Pancreas (tissue), 10 donors: ENCODE results near the gene TES. TPM values are rescaled to one million over a fixed set of nuclear protein-coding genes. Genes with fewer than 3 reads are reported as not detected.
A peak's percentile ranks its signal among the peaks of the same experiment; 100 is the strongest.

Experiments
- ATAC-seq, 4 donors: fragments of 200-7000 bp; cut with Tn5 transposase; one replicate each; pipeline versions ENCODE4 v1.8.0 to v1.9.1; 2020; ENCODE audit warnings: mild to moderate bottlenecking in 4 of 4, moderate library complexity in 4 of 4
- DNase-seq, 6 donors: peaks; one replicate each; pipeline ENCODE4 v3.0.0-alpha.2; 2020
- FAIRE-seq: peaks from 2 replicates; lab custom pipeline; 2012; peaks lifted over from hg19 to GRCh38; lab: Jason Lieb, UNC
- H3K27ac ChIP-seq, 4 donors: fragments of 200-600 bp; sonication (generic); 1 replicate in 3 of 4; 2 replicates in 1 of 4; pipeline versions ENCODE4 v1.5.0 to v1.8.0; 2020
- H3K27me3 ChIP-seq, 4 donors: fragments of 200-600 bp; one replicate each; pipeline ENCODE4 v1.8.0; 2021
- H3K36me3 ChIP-seq, 3 donors: fragments of 200-600 bp; sonication (generic) in 1 of 3; one replicate each; pipeline versions ENCODE4 v1.5.0 to v1.8.0; 2020 to 2021
- H3K4me1 ChIP-seq, 3 donors: fragments of 200-600 bp; one replicate each; pipeline ENCODE4 v1.8.0; 2021
- H3K4me3 ChIP-seq, 4 donors: fragments of 200-600 bp; sonication (generic) in 2 of 4; one replicate each; pipeline versions ENCODE4 v1.5.0 to v1.8.0; 2020 to 2021
- H3K9me3 ChIP-seq, 4 donors: fragments of 200-600 bp; one replicate each; pipeline ENCODE4 v1.8.0; 2021
- WGBS, 2 donors: extraction: QIAGEN DNeasy Blood & Tissue Kit; methylation state at CpG; one replicate each; pipeline ENCODE4 v1.1.7; 2013; 5-methylcytosine and 5-hydroxymethylcytosine counted together
- intact Hi-C, 3 donors: fragments of 100-400 bp; cut with DNase I; formaldehyde crosslinking; loops; one replicate each; pipeline versions ENCODE4 v1.11.1 to v1.14.2; 2022
- polyA plus RNA-seq, 2 donors: library from polyadenylated mRNA; stranded (reverse); fragments of 200-250 nt; gene quantifications; one replicate each; pipeline ENCODE4 v1.2.3, GENCODE V29; 2013
- total RNA-seq, 6 donors: library from RNA; stranded (reverse); fragmentation: NEBNext Ultra II Directional in 4 of 6; extraction: Animal tissue kit (Norgen Biotek cat#: 25700) in 4 of 6; gene quantifications; one replicate each; pipeline versions ENCODE4 v1.2.1 to v1.2.4, GENCODE V29; 2021 to 2023
- TF ChIP-seq, protein P1 (sequence below), 4 donors: fragments of 200-600 bp; sonication (generic) in 3 of 4; IDR thresholded peaks; one replicate each; pipeline versions ENCODE4 v1.5.0 to v1.8.0; 2021; ENCODE audit warnings: antibody characterized with exemption in 4 of 4
- donor health status: healthy with polysubstance abuse.
- donor health status: DM: no; HTN: no; CAD: no; lungs with moderate emphysema.
- donor health status: DM: no; HTN: no; CAD: no.
- donor health status: control.
- donor health status: control.
- donor health status: Bipolar disorder and iron deficiency.
- donor health status: DM: yes; HTN: yes; CAD: no.
- donor health status: DM: no; HTN: no; CAD: no.
- donor health status: DM: no; HTN: no; CAD: no.
- donor health status: DM: yes; HTN: yes; CAD: no.

Gene TES
- total and polyA plus RNA-seq, 8 donors, result 10.6 to 37.0 (median 20.0) TPM

DNA sequence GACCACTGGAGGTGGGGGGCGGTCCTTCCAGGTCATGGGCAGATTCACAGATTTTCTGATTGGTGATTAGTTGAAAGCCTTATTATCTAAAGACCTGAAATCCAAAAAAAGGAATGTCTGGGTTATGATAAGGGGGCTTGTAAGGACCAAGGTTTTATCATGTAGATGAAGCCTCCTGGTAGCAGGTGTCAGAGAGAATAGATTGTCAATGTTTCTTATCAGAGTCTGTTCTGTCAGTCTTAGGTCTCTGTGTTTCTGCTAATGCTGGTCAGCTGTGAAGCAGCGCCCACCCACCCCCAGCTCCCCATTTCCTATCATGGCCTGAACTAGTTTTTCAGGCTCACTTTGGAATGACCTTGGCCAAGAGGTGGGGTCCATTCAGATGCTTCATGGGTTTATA lies 21.2 kb downstream of the TES start:
- H3K4me1 ChIP-seq, result peaks cover 20 to 46% (median 21%) of the 10 kb centered on the region in 3 donors
- H3K27me3 ChIP-seq, result no peaks in the 10 kb centered on the region
- no peaks in the 10 kb centered on the region for H3K9me3 ChIP-seq
- FAIRE-seq, result no peak
- DNase-seq, result no peak
- WGBS, 2 donors, result 96 to 98% methylated on average over 2 of the region's 2 CpGs
- H3K36me3 ChIP-seq, result no peaks in the 10 kb centered on the region
- ATAC-seq, result peak in 1 of 4 donors; percentile 6
- TF ChIP-seq, protein P1, sequence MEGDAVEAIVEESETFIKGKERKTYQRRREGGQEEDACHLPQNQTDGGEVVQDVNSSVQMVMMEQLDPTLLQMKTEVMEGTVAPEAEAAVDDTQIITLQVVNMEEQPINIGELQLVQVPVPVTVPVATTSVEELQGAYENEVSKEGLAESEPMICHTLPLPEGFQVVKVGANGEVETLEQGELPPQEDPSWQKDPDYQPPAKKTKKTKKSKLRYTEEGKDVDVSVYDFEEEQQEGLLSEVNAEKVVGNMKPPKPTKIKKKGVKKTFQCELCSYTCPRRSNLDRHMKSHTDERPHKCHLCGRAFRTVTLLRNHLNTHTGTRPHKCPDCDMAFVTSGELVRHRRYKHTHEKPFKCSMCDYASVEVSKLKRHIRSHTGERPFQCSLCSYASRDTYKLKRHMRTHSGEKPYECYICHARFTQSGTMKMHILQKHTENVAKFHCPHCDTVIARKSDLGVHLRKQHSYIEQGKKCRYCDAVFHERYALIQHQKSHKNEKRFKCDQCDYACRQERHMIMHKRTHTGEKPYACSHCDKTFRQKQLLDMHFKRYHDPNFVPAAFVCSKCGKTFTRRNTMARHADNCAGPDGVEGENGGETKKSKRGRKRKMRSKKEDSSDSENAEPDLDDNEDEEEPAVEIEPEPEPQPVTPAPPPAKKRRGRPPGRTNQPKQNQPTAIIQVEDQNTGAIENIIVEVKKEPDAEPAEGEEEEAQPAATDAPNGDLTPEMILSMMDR (IDR thresholded peaks at IDR 0.05), result no peak
- intact Hi-C loops, result no loop called here
- peak overlapping the region in 1 of 4 donors; percentile 75 for H3K27ac ChIP-seq
- H3K4me3 ChIP-seq, result no peak overlapping the region

DNA sequence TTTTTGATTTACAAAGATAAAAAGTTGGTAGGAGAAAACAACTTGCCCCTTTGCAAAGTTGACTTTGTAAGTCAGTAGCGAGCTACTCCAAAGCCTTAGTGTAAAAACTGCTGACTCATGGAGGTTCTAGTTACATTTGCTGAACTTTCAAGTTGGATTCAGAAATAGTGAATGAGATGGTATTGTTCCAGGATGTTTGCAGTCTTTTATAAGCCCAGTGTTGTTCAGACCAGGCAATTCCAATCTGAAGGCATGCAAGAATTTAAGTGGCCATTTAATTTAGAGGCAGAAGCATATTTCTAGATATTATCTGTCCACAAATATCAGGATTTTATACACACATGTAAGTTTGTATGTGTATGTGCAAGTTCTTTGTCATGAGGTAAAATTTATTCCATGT lies 21.6 kb downstream of the TES start:
- no peaks in the 10 kb centered on the region for H3K9me3 ChIP-seq
- ATAC-seq, result peak; percentile 59 to 72 (median 69)
- no peaks in the 10 kb centered on the region for H3K36me3 ChIP-seq
- no peak for DNase-seq
- intact Hi-C loops, result no loop called here
- TF ChIP-seq, protein P1 (IDR thresholded peaks at IDR 0.05), result no peak
- WGBS, 2 donors, result 24 to 30% methylated on average over 1 of the region's 1 CpG
- no peak for FAIRE-seq
- H3K27ac ChIP-seq, result no peak overlapping the region
- H3K4me3 ChIP-seq, result no peak overlapping the region
- peaks cover 20 to 46% (median 21%) of the 10 kb centered on the region in 3 donors for H3K4me1 ChIP-seq
- no peaks in the 10 kb centered on the region for H3K27me3 ChIP-seq

DNA sequence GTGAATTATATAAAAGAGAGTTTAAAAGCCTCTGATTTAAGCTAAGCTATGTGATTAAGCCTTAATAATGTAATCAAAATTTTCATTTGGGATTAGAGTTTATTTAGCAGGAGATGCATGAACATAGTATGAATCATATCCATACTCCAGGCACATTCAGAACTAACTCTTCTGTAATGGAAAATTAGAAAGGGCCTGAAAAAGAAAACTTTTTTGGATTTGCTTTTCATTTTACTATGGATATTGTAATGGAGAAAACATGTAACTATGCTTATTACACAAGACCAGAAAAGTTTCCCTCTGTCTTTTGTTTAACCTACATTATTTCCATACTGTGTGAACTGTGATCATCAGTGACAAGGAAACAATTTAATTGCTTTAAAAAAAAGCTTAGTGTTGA lies 22.0 kb downstream of the TES start:
- Histone ChIP-seq H3K4me3 (no peak overlapping the region), H3K36me3 (no peaks in the 10 kb centered on the region), H3K27ac (no peak overlapping the region), H3K4me1 (peaks cover 20 to 46% (median 21%) of the 10 kb centered on the region in 3 donors), H3K9me3 (no peaks in the 10 kb centered on the region), H3K27me3 (no peaks in the 10 kb centered on the region)
- ATAC-seq (no peak), FAIRE-seq (no peak), DNase-seq (no peak)
- TF ChIP-seq, protein P1 (IDR thresholded peaks at IDR 0.05), result no peak
- intact Hi-C loops, result no loop called here

GRCh38 chr7:116232920-116233319 lies 22.6 kb downstream of the TES start:
- Histone ChIP-seq H3K36me3 (no peaks in the 10 kb centered on the region), H3K4me1 (peaks cover 20 to 42% (median 21%) of the 10 kb centered on the region in 3 donors), H3K4me3 (no peak overlapping the region), H3K9me3 (no peaks in the 10 kb centered on the region), H3K27me3 (no peaks in the 10 kb centered on the region), H3K27ac (no peak overlapping the region)
- FAIRE-seq (no peak), DNase-seq (no peak), ATAC-seq (no peak)
- intact Hi-C loops, result no loop called here
- TF ChIP-seq, protein P1 (IDR thresholded peaks at IDR 0.05), result no peak
- WGBS, 2 donors, result 53 to 70% methylated on average over 1 of the region's 1 CpG

- ATAC-seq, result no peak
- intact Hi-C loops, result loop anchor here in 2 of 3 donors (5.0 kb wide), 1 partner anchor 57 kb away; no protein-coding TSS in a partner anchor
- Histone ChIP-seq H3K9me3 (no peaks in the 10 kb centered on the region), H3K4me1 (peaks cover 14 to 33% (median 18%) of the 10 kb centered on the region in 3 donors), H3K27me3 (no peaks in the 10 kb centered on the region), H3K4me3 (no peak overlapping the region), H3K36me3 (no peaks in the 10 kb centered on the region), H3K27ac (no peak overlapping the region)
- DNase-seq, result no peak
- 88 to 92% methylated on average over 9 of the region's 9 CpGs for WGBS, 2 donors
- TF ChIP-seq, protein P1 (IDR thresholded peaks at IDR 0.05), result no peak
- no peak for FAIRE-seq
These were observed 24.3 kb downstream of the TES start for GRCh38 chr7:116234517-116235200.
